Panc1 (cell line): Measurements from ENCODE around the gene COMMD2. TPM values are rescaled to one million over a fixed set of nuclear protein-coding genes. Genes with fewer than 3 reads are reported as not detected.

Experiments used
- ATAC-seq: fragments of 200-7000 bp; cut with Tn5 transposase; 2 replicates; pipeline ENCODE4 v1.9.1; 2020; ENCODE audit warnings: mild to moderate bottlenecking, moderate library complexity
- BruUV-seq: library from RNA; stranded (reverse); fragments of 400-500 nt; replicated peaks from 2 replicates; lab custom pipeline; 2021; lab: Mats Ljungman, UMichigan
- CTCF ChIA-PET: fragments of 300-600 bp; sonication (Branson Sonifier 250); formaldehyde crosslinking; loops from one replicate; lab custom pipeline; 2022; ENCODE audit warnings: antibody characterized with exemption; lab: Charles Lee
- POLR2A ChIA-PET: fragments of 300-600 bp; sonication (Branson Sonifier 250); formaldehyde crosslinking; loops from one replicate; lab custom pipeline; 2022; ENCODE audit warnings: antibody characterized with exemption; lab: Charles Lee
- DNase-seq: peaks from one replicate; pipeline ENCODE4 v3.0.0-alpha.2; 2010; ENCODE audit warnings: low read depth, low spot score
- H3K27ac ChIP-seq: 2 replicates; pipeline ENCODE4 v1.5.1; 2011; ENCODE audit warnings: mild to moderate bottlenecking, low read length, inconsistent platforms
- H3K27me3 ChIP-seq: fragments of 200-500 bp; sonication (Bioruptor generic); 2 replicates; pipeline ENCODE4 v1.6.0; 2014; ENCODE audit warnings: low read length, inconsistent platforms; ENCODE audit not compliant: control insufficient read depth, insufficient read depth
- H3K36me3 ChIP-seq: fragments of 200-500 bp; sonication (Bioruptor generic); 2 replicates; pipeline ENCODE4 v1.5.1; 2014; ENCODE audit warnings: inconsistent platforms, mild to moderate bottlenecking, low read length, moderate library complexity; ENCODE audit not compliant: control insufficient read depth, insufficient read depth
- H3K4me1 ChIP-seq: 2 replicates; pipeline ENCODE4 v1.5.1; 2011; ENCODE audit warnings: inconsistent platforms, mild to moderate bottlenecking, low read length, moderate library complexity; ENCODE audit not compliant: control insufficient read depth, insufficient read depth
- H3K4me3 ChIP-seq, 2 experiments: 2 replicates each; pipeline ENCODE4 v1.5.1; 2011 to 2012; ENCODE audit warnings: low read depth in 2 of 2, low read length in 2 of 2, mild to moderate bottlenecking in 2 of 2, inconsistent platforms in 1 of 2, moderate library complexity in 1 of 2
- H3K9me3 ChIP-seq: fragments of 200-500 bp; sonication (Bioruptor generic); 2 replicates; pipeline ENCODE4 v1.5.1; 2014; ENCODE audit warnings: low read depth, mild to moderate bottlenecking, inconsistent platforms, low read length, moderate library complexity; ENCODE audit not compliant: control insufficient read depth, insufficient read depth
- CTCF ChIP-seq: fragments of 450-650 bp; IDR thresholded peaks from 2 replicates; pipeline ENCODE4 v1.5.1; 2017; ENCODE audit warnings: mild to moderate bottlenecking
- POLR2AphosphoS5 ChIP-seq: IDR thresholded peaks from 2 replicates; pipeline ENCODE4 v1.6.1; 2012; ENCODE audit warnings: mild to moderate bottlenecking, low read depth, low read length, moderate library complexity
- REST ChIP-seq, 2 experiments: IDR thresholded peaks; 2 replicates each; pipeline ENCODE4 v1.6.1; 2011 to 2012; ENCODE audit warnings: low read depth in 2 of 2, control low read depth in 1 of 2, low read length in 1 of 2, mild to moderate bottlenecking in 1 of 2, moderate library complexity in 1 of 2; ENCODE audit not compliant: insufficient read depth in 1 of 2
- SIN3A ChIP-seq: IDR thresholded peaks from 2 replicates; pipeline ENCODE4 v1.6.1; 2012; ENCODE audit warnings: low read depth, mild to moderate bottlenecking, low read length, moderate library complexity, borderline replicate concordance; ENCODE audit not compliant: insufficient read depth
- TCF7L2 ChIP-seq: IDR thresholded peaks from 2 replicates; pipeline ENCODE4 v1.6.1; 2011; ENCODE audit warnings: mild to moderate bottlenecking, low read depth, low read length, inconsistent platforms
- in situ Hi-C: cut with HindIII; loops from 2 replicates; pipeline ENCODE4 v1.10.0; 2016; ENCODE audit warnings: low sequenced_read_pairs, low pct_unique_long_range_greater_than_20kb
- intact Hi-C: fragments of 100-400 bp; cut with micrococcal nuclease; formaldehyde crosslinking; loops from one replicate; pipeline ENCODE4 v1.10.0; 2022; ENCODE audit not compliant: unreplicated experiment
- total RNA-seq: library from RNA; stranded (reverse); gene quantifications from one replicate; pipeline ENCODE4 v1.2.1, GENCODE V29; 2021; ENCODE audit not compliant: unreplicated experiment

COMMD2 gene
- total RNA-seq, 1 experiment from 2014 or later, result 70.2 TPM

- intact Hi-C loops, result no loop called here
- TF ChIP-seq REST (IDR thresholded peaks at IDR 0.05; ENCODE audit: insufficient read depth in 1 of 2, low read depth in 2 of 2, low read length in 1 of 2), result no peak
- no peak for TF ChIP-seq POLR2AphosphoS5
- no peak for TF ChIP-seq SIN3A
- TF ChIP-seq CTCF, result no peak
- TF ChIP-seq TCF7L2, result no peak
- no peak overlapping the region for H3K27ac ChIP-seq
- ATAC-seq (no peak), DNase-seq (no peak)
- no peak overlapping the region for H3K4me3 ChIP-seq
- POLR2A ChIA-PET, result no interaction called here
- in situ Hi-C loops, result no loop called here
- no peaks in the 10 kb centered on the region for H3K4me1 ChIP-seq
- BruUV-seq, result no TSS peak
- H3K36me3 ChIP-seq, result no peaks in the 10 kb centered on the region
- H3K9me3 ChIP-seq, result no peaks in the 10 kb centered on the region
- CTCF ChIA-PET, result no interaction called here
- H3K27me3 ChIP-seq, result no peaks in the 10 kb centered on the region
Observed at GRCh38 chr3:149781211-149781610, 28.9 kb upstream of the COMMD2 start.

- Histone ChIP-seq H3K9me3 (no peaks in the 10 kb centered on the region), H3K4me1 (no peaks in the 10 kb centered on the region), H3K27ac (no peak overlapping the region), H3K4me3 (no peak overlapping the region), H3K36me3 (no peaks in the 10 kb centered on the region), H3K27me3 (no peaks in the 10 kb centered on the region)
- BruUV-seq, result no TSS peak
- ATAC-seq (no peak), DNase-seq (no peak)
- ChIA-PET POLR2A (no interaction called here), CTCF (interaction anchor here (0.5 to 1.8 kb wide), 3 partner anchors 11 to 510 kb away, joined by 4 to 7 read pairs (median 6); no protein-coding TSS in a partner anchor)
- TF ChIP-seq TCF7L2 (no peak), CTCF (no peak), REST (IDR thresholded peaks at IDR 0.05; ENCODE audit: insufficient read depth in 1 of 2, low read depth in 2 of 2, low read length in 1 of 2) (no peak), SIN3A (no peak), POLR2AphosphoS5 (no peak)
- in situ Hi-C loops (no loop called here), intact Hi-C loops (no loop called here)
Observed at GRCh38 chr3:149777414-149778214, 25.3 kb upstream of the COMMD2 start.
